GM18868 (cell line): ENCODE results near the gene ARHGAP10.
A peak's percentile ranks its signal among the peaks of the same experiment; 100 is the strongest.

Experiments used
- ATAC-seq: cut with Tn5 transposase; IDR thresholded peaks from one replicate; pipeline ENCODE4 v1.9.1; 2021; ENCODE audit warnings: mild to moderate bottlenecking, moderate library complexity; ENCODE audit not compliant: unreplicated experiment

Gene ARHGAP10

GRCh38 chr4:147765121-147765529 is 33.2 kb downstream of the ARHGAP10 start:
- ATAC-seq, result no peak

GRCh38 chr4:147768113-147768512 is 36.2 kb downstream of the ARHGAP10 start:
- no peak for ATAC-seq

- no peak for ATAC-seq
Observed at GRCh38 chr4:147769386-147769785, 37.5 kb downstream of the ARHGAP10 start.

GRCh38 chr4:147770831-147771230 is 38.9 kb downstream of the ARHGAP10 start:
- no peak for ATAC-seq

- ATAC-seq, result no peak
Observed at GRCh38 chr4:147772056-147772455, 40.2 kb downstream of the ARHGAP10 start.

GRCh38 chr4:147772459-147772969 is 40.6 kb downstream of the ARHGAP10 start:
- ATAC-seq, result no peak

- ATAC-seq, result peak; percentile 70
Observed at GRCh38 chr4:147773261-147774184, 41.6 kb downstream of the ARHGAP10 start.

- ATAC-seq, result no peak
Observed at GRCh38 chr4:147776716-147777115, 44.8 kb downstream of the ARHGAP10 start.

- ATAC-seq, result no peak
Observed at GRCh38 chr4:147777456-147778091, 45.7 kb downstream of the ARHGAP10 start.

- ATAC-seq, result peak; percentile 69
Observed at GRCh38 chr4:147778942-147779341, 47.1 kb downstream of the ARHGAP10 start.

GRCh38 chr4:147779451-147779850 is 47.6 kb downstream of the ARHGAP10 start:
- no peak for ATAC-seq

- peak; percentile 60 for ATAC-seq
Observed at GRCh38 chr4:147780137-147780777, 48.4 kb downstream of the ARHGAP10 start.

- ATAC-seq, result no peak
Observed at GRCh38 chr4:147782087-147782781, 50.3 kb downstream of the ARHGAP10 start.

GRCh38 chr4:147785129-147785528 is 53.2 kb downstream of the ARHGAP10 start:
- no peak for ATAC-seq

- ATAC-seq, result peak; percentile 86
Observed at GRCh38 chr4:147786031-147786430, 54.1 kb downstream of the ARHGAP10 start.

GRCh38 chr4:147786531-147786930 is 54.6 kb downstream of the ARHGAP10 start:
- no peak for ATAC-seq

- no peak for ATAC-seq
Observed at GRCh38 chr4:147787204-147787603, 55.3 kb downstream of the ARHGAP10 start.

GRCh38 chr4:147788791-147789190 is 56.9 kb downstream of the ARHGAP10 start:
- ATAC-seq, result no peak

- no peak for ATAC-seq
Observed at GRCh38 chr4:147789596-147789995, 57.7 kb downstream of the ARHGAP10 start.

GRCh38 chr4:147790412-147790811 is 58.5 kb downstream of the ARHGAP10 start:
- ATAC-seq, result no peak

GRCh38 chr4:147791341-147791740 is 59.5 kb downstream of the ARHGAP10 start:
- no peak for ATAC-seq
